Right atrium auricular region (tissue), 2 donors: Measurements from ENCODE around the gene GAREM1. TPM values are rescaled to one million over a fixed set of nuclear protein-coding genes. Genes with fewer than 3 reads are reported as not detected.

Experiments used
- DNase-seq: peaks from one replicate; pipeline ENCODE4 v3.0.0-alpha.2; 2019; ENCODE audit warnings: low spot score
- H3K27ac ChIP-seq, 2 donors: fragments of 200-600 bp; sonication (generic); 1 replicate in 1 of 2; 2 replicates in 1 of 2; pipeline ENCODE4 v1.5.1; 2016 to 2019
- H3K27me3 ChIP-seq, 2 donors: fragments of 200-600 bp; sonication (generic); one replicate each; pipeline versions ENCODE4 v1.5.1 to v1.6.0; 2017 to 2019
- H3K36me3 ChIP-seq: fragments of 200-600 bp; sonication (generic); one replicate; pipeline ENCODE4 v1.5.1; 2016
- H3K4me1 ChIP-seq, 2 donors: fragments of 200-600 bp; sonication (generic); one replicate each; pipeline versions ENCODE4 v1.5.1 to v1.6.0; 2017 to 2019
- H3K4me3 ChIP-seq, 2 donors: fragments of 200-600 bp; sonication (generic); 1 replicate in 1 of 2; 2 replicates in 1 of 2; pipeline ENCODE4 v1.5.1; 2017 to 2019; ENCODE audit warnings: mild to moderate bottlenecking in 1 of 2, moderate library complexity in 1 of 2
- H3K9me3 ChIP-seq, 2 donors: fragments of 200-600 bp; sonication (generic); one replicate each; pipeline ENCODE4 v1.5.1; 2019
- total RNA-seq, 2 donors: library from RNA; depleted of rRNA; stranded (reverse); fragments of >200 nt; gene quantifications; one replicate each; pipeline ENCODE4 v1.1.0, GENCODE V29; 2016
- TF ChIP-seq, protein P1 (sequence below), 2 donors: fragments of 200-600 bp; sonication (generic); IDR thresholded peaks; one replicate each; pipeline ENCODE4 v1.5.1; 2019; ENCODE audit warnings: antibody characterized with exemption in 2 of 2

The GAREM1 gene
- total RNA-seq, 2 donors from 2014 or later, result 13.6 to 19.3 TPM

DNA sequence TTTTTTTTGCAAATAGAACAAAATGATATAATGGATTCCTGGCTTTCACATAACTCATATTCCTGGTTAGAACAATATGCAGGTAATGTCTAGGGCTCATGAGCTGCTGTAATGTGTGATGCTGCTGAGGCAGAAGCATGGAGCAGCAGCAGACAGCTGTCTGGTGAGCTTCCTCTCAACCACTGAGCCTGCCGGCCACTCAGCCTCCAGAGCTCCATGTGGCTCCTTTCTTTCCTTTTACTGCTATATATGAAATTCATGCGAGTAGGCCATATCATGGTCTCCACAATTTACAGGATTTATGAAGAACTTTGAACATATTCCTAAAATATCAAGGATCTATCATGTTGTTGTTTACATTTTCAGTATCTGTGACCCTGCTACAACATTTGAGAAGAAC, 159.9 kb downstream of the GAREM1 start:
- DNase-seq, result no peak
- peaks cover 0 to 18% of the 10 kb centered on the region in 2 donors for H3K4me1 ChIP-seq
- no peak overlapping the region for H3K27ac ChIP-seq
- H3K36me3 ChIP-seq, result no peaks in the 10 kb centered on the region
- H3K4me3 ChIP-seq, result no peak overlapping the region
- TF ChIP-seq, protein P1, sequence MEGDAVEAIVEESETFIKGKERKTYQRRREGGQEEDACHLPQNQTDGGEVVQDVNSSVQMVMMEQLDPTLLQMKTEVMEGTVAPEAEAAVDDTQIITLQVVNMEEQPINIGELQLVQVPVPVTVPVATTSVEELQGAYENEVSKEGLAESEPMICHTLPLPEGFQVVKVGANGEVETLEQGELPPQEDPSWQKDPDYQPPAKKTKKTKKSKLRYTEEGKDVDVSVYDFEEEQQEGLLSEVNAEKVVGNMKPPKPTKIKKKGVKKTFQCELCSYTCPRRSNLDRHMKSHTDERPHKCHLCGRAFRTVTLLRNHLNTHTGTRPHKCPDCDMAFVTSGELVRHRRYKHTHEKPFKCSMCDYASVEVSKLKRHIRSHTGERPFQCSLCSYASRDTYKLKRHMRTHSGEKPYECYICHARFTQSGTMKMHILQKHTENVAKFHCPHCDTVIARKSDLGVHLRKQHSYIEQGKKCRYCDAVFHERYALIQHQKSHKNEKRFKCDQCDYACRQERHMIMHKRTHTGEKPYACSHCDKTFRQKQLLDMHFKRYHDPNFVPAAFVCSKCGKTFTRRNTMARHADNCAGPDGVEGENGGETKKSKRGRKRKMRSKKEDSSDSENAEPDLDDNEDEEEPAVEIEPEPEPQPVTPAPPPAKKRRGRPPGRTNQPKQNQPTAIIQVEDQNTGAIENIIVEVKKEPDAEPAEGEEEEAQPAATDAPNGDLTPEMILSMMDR (IDR thresholded peaks at IDR 0.05), result no peak
- no peaks in the 10 kb centered on the region for H3K27me3 ChIP-seq
- H3K9me3 ChIP-seq, result no peaks in the 10 kb centered on the region

- no peak overlapping the region for H3K27ac ChIP-seq
- DNase-seq, result no peak
- no peaks in the 10 kb centered on the region for H3K36me3 ChIP-seq
- H3K9me3 ChIP-seq, result no peaks in the 10 kb centered on the region
- H3K4me1 ChIP-seq, result peaks cover 0 to 18% of the 10 kb centered on the region in 2 donors
- H3K27me3 ChIP-seq, result no peaks in the 10 kb centered on the region
- TF ChIP-seq, protein P1 (IDR thresholded peaks at IDR 0.05), result no peak
- no peak overlapping the region for H3K4me3 ChIP-seq
Measured at GRCh38 chr18:32310101-32310500, 160.6 kb downstream of the GAREM1 start.

DNA sequence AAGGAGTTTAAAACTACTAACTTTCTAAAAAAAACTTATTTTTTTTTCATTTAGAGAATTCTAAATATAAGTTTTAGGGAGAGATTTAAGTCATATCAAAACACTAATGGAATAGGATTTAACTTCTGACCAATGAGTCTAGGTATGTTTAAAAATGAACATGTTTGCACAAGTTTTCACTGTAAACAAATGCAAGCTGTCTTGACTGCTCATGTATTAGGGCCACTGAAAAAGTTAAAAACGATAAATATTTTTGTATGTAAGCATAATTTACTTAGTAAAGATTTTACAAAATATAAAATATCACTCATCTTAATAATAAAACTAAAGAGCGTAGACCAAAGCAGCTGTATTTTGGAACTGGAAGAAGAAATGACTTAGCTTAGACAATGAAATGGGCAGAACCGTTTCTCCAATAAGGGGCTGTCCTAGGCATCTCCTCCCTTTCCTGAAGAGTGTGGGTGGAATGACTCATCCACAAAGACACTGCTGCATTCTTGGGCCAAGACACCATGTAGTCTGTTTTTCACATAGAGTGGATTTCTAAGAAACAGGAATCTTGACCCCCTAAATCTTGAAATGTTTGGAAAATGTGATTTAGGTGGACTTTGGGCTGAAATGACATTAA, 162.1 kb downstream of the GAREM1 start:
- Histone ChIP-seq H3K4me3 (no peak overlapping the region), H3K9me3 (no peaks in the 10 kb centered on the region), H3K36me3 (no peaks in the 10 kb centered on the region), H3K27ac (peak overlapping the region in 1 of 2 donors; percentile 30), H3K4me1 (peaks cover 0 to 18% of the 10 kb centered on the region in 2 donors), H3K27me3 (no peaks in the 10 kb centered on the region)
- DNase-seq, result no peak
- TF ChIP-seq, protein P1 (IDR thresholded peaks at IDR 0.05), result no peak

- no peaks in the 10 kb centered on the region for H3K9me3 ChIP-seq
- no peaks in the 10 kb centered on the region for H3K36me3 ChIP-seq
- DNase-seq, result no peak
- peaks cover 0 to 26% of the 10 kb centered on the region in 2 donors for H3K4me1 ChIP-seq
- no peak overlapping the region for H3K4me3 ChIP-seq
- no peaks in the 10 kb centered on the region for H3K27me3 ChIP-seq
- peak overlapping the region in 1 of 2 donors; percentile 36 for H3K27ac ChIP-seq
- TF ChIP-seq, protein P1 (IDR thresholded peaks at IDR 0.05), result no peak
Measured at GRCh38 chr18:32303400-32303799, 167.3 kb downstream of the GAREM1 start.

- Histone ChIP-seq H3K4me3 (no peak overlapping the region), H3K36me3 (no peaks in the 10 kb centered on the region), H3K27ac (peak overlapping the region in 1 of 2 donors; percentile 36), H3K4me1 (peaks cover 0 to 29% of the 10 kb centered on the region in 2 donors), H3K27me3 (no peaks in the 10 kb centered on the region), H3K9me3 (no peaks in the 10 kb centered on the region)
- TF ChIP-seq, protein P1 (IDR thresholded peaks at IDR 0.05), result no peak
- DNase-seq, result no peak
Measured at GRCh38 chr18:32302806-32303205, 167.9 kb downstream of the GAREM1 start.
